ENCODE data around the gene OR2T11. TPM values are rescaled to one million over a fixed set of nuclear protein-coding genes. Genes with fewer than 3 reads are reported as not detected.
"Not testable (repeated sequence)": the region's sequence is repeated elsewhere in the genome, so short reads cannot be mapped to it uniquely, and the experiment has no call there.

The OR2T11 gene
- total RNA-seq, 4 donors from 2014 or later: not detected

- H3K27me3 ChIP-seq; DNase-seq (ENCODE audit: low spot score in 2 of 2): not testable (repeated sequence)
- WGBS, 2 donors: no CpG with 5 or more reads among the region's 3 CpGs
These were observed 6.0 kb upstream of the OR2T11 start for GRCh38 chr1:248640906-248641305.

GRCh38 chr1:248639652-248640051 lies 4.8 kb upstream of the OR2T11 start:
- not testable (repeated sequence) for H3K27me3 ChIP-seq; H3K4me1 ChIP-seq; H3K9me3 ChIP-seq; DNase-seq (ENCODE audit: low spot score in 2 of 2); H3K27ac ChIP-seq; H3K4me3 ChIP-seq; H3K36me3 ChIP-seq
- no CpG with 5 or more reads among the region's 5 CpGs for WGBS, 2 donors

More at GRCh38 chr1:248640906-248641305, 6.0 kb upstream of the OR2T11 start:
- not testable (repeated sequence) for H3K36me3 ChIP-seq, H3K4me1 ChIP-seq, H3K4me3 ChIP-seq, H3K27ac ChIP-seq, H3K9me3 ChIP-seq

GRCh38 chr1:248636612-248637011 lies 1.7 kb upstream of the OR2T11 start:
- not testable (repeated sequence) for H3K4me1 ChIP-seq; H3K36me3 ChIP-seq; H3K27me3 ChIP-seq; H3K27ac ChIP-seq; H3K9me3 ChIP-seq; H3K4me3 ChIP-seq; DNase-seq (ENCODE audit: low spot score in 2 of 2)
- WGBS, 2 donors: 29 to 83% methylated on average over 2 to 3 of the region's 5 CpGs

GRCh38 chr1:248631354-248632008 lies 3.4 kb downstream of the OR2T11 start:
- no peaks in the 10 kb centered on the region for H3K36me3 ChIP-seq
- H3K27ac ChIP-seq: no peak overlapping the region
- no peak overlapping the region for H3K4me3 ChIP-seq
- WGBS, 2 donors: 71 to 73% methylated on average over 7 of the region's 7 CpGs
- no peaks in the 10 kb centered on the region for H3K9me3 ChIP-seq
- H3K27me3 ChIP-seq: no peaks in the 10 kb centered on the region
- H3K4me1 ChIP-seq: no peaks in the 10 kb centered on the region
- no peak for DNase-seq (ENCODE audit: low spot score in 2 of 2)
- no peak for TF ChIP-seq EP300 (IDR thresholded peaks at IDR 0.05)
- no peak for TF ChIP-seq CTCF (IDR thresholded peaks at IDR 0.05)
- TF ChIP-seq POLR2A (IDR thresholded peaks at IDR 0.05): no peak

GRCh38 chr1:248630551-248630950 lies 4.3 kb downstream of the OR2T11 start:
- DNase-seq (ENCODE audit: low spot score in 2 of 2): no peak
- Histone ChIP-seq H3K4me3 (no peak overlapping the region), H3K36me3 (no peaks in the 10 kb centered on the region), H3K27me3 (no peaks in the 10 kb centered on the region), H3K27ac (no peak overlapping the region), H3K4me1 (no peaks in the 10 kb centered on the region), H3K9me3 (no peaks in the 10 kb centered on the region)
- 77 to 83% methylated on average over 2 of the region's 2 CpGs for WGBS, 2 donors
- TF ChIP-seq EP300 (IDR thresholded peaks at IDR 0.05): no peak
- no peak for TF ChIP-seq POLR2A (IDR thresholded peaks at IDR 0.05)
- no peak for TF ChIP-seq CTCF (IDR thresholded peaks at IDR 0.05)

GRCh38 chr1:248627971-248628844 lies 6.7 kb downstream of the OR2T11 start:
- no peaks in the 10 kb centered on the region for H3K27me3 ChIP-seq
- no peaks in the 10 kb centered on the region for H3K36me3 ChIP-seq
- H3K4me1 ChIP-seq: no peaks in the 10 kb centered on the region
- WGBS, 2 donors: 82 to 85% methylated on average over 9 of the region's 9 CpGs
- no peak for DNase-seq (ENCODE audit: low spot score in 2 of 2)
- no peak overlapping the region for H3K27ac ChIP-seq
- H3K9me3 ChIP-seq: no peaks in the 10 kb centered on the region
- TF ChIP-seq EP300 (IDR thresholded peaks at IDR 0.05) (no peak), CTCF (IDR thresholded peaks at IDR 0.05) (no peak), POLR2A (IDR thresholded peaks at IDR 0.05) (no peak)
- no peak overlapping the region for H3K4me3 ChIP-seq
